ENCODE data around the gene CCNY. TPM values are rescaled to one million over a fixed set of nuclear protein-coding genes. Genes with fewer than 3 reads are reported as not detected.
A peak's percentile ranks its signal among the peaks of the same experiment; 100 is the strongest.

Gene CCNY
- total RNA-seq, 3 donors from 2014 or later = 54.8 to 61.6 (median 58.9) TPM

- Mint-ChIP-seq H3K4me3 (no peak overlapping the region), H3K4me1 (ENCODE audit: low read depth) (peaks cover 4% of the 10 kb centered on the region), H3K36me3 (ENCODE audit: insufficient read depth) (peaks cover 23% of the 10 kb centered on the region), H3K9me3 (no peaks in the 10 kb centered on the region), H3K27me3 (ENCODE audit: low read depth) (no peaks in the 10 kb centered on the region)
- DNase-seq = no peak
- ATAC-seq = no peak
These were observed 216.5 kb downstream of the CCNY start for GRCh38 chr10:35552650-35553342.

GRCh38 chr10:35554036-35554435 is 217.7 kb downstream of the CCNY start:
- Mint-ChIP-seq H3K4me3 (no peak overlapping the region), H3K9me3 (no peaks in the 10 kb centered on the region), H3K4me1 (ENCODE audit: low read depth) (peaks cover 4% of the 10 kb centered on the region), H3K27me3 (ENCODE audit: low read depth) (no peaks in the 10 kb centered on the region), H3K36me3 (ENCODE audit: insufficient read depth) (peaks cover 26% of the 10 kb centered on the region)
- DNase-seq = no peak
- ATAC-seq = no peak

GRCh38 chr10:35554461-35555056 is 218.2 kb downstream of the CCNY start:
- ATAC-seq (no peak), DNase-seq (no peak)
- no peak overlapping the region for H3K4me3 Mint-ChIP-seq
- H3K27me3 Mint-ChIP-seq (ENCODE audit: low read depth) = no peaks in the 10 kb centered on the region
- H3K9me3 Mint-ChIP-seq = no peaks in the 10 kb centered on the region
- peaks cover 4% of the 10 kb centered on the region for H3K4me1 Mint-ChIP-seq (ENCODE audit: low read depth)
- H3K36me3 Mint-ChIP-seq (ENCODE audit: insufficient read depth) = peaks cover 29% of the 10 kb centered on the region

DNA sequence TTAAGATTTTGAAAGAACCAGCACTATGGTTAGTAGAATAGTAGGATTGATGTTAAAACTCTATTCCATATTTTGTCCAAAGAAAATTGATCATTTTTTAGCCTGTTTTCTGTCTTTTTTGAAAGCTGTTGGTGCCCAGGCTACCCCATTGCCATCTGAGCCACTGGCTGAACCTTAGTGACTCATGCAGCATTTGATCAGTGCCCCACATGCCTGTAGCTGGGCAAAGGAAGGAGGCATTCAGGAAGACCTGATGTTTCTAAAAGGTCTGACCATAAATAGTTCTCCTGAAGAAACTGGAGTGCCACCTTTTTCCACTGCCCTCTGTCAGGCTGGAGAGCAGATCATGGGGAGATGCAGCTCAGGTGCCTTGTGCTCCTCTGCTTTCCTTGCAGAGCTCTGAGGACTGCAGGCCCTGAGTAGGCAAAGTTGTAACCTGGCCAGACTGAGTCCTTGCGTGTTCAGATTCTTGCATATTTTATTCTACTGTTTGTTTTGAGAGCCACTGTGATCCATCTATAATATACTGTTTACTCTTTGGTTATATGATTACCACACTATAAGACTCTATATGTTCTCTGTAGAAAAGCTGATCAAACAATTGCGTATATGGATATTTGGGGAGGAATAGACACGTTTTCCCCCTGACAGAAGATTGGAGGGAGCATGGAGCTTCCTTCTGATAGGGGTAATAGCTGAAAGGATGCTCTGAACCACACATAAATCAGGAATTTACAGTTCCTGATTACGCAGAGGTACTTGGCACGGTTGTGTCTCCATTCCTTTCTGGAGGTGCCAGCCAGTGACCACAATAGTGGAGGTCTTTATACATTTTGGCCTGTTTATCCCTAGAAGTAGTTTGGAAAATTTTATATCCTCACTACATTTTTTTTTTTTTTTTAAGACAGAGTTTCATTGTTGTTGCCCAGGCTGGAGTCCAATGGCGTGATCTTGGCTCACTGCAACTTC is 219.9 kb downstream of the CCNY start:
- DNase-seq (no peak), ATAC-seq (no peak)
- H3K4me1 Mint-ChIP-seq (ENCODE audit: low read depth) = peaks cover 4% of the 10 kb centered on the region
- H3K27me3 Mint-ChIP-seq (ENCODE audit: low read depth) = no peaks in the 10 kb centered on the region
- no peaks in the 10 kb centered on the region for H3K9me3 Mint-ChIP-seq
- H3K4me3 Mint-ChIP-seq = no peak overlapping the region
- H3K36me3 Mint-ChIP-seq (ENCODE audit: insufficient read depth) = peaks cover 24% of the 10 kb centered on the region

DNA sequence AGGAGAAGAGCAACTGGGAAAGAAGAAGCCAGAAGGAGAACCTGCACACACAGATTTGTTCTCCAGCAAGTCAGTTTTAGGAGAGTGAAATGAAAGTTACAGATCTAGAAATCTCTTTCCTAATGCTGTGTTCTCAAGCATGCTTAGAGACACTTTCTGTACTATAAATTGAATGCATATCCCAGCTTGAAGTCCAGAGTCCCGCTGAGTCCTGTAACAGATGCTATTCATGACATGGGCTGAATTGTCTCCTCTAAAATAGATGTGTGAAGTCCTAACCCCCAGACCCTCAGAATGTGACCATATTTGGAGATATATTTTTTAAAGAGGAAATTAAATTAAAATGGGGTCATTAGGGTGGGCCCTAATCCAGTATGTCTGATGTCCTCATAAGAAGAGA is 222.0 kb downstream of the CCNY start:
- no peak overlapping the region for H3K4me3 Mint-ChIP-seq
- no peak for ATAC-seq
- peaks cover 24% of the 10 kb centered on the region for H3K36me3 Mint-ChIP-seq (ENCODE audit: insufficient read depth)
- no peaks in the 10 kb centered on the region for H3K27me3 Mint-ChIP-seq (ENCODE audit: low read depth)
- H3K4me1 Mint-ChIP-seq (ENCODE audit: low read depth) = peaks cover 5% of the 10 kb centered on the region
- H3K9me3 Mint-ChIP-seq = no peaks in the 10 kb centered on the region
- no peak for DNase-seq

- H3K27me3 Mint-ChIP-seq (ENCODE audit: low read depth) = no peaks in the 10 kb centered on the region
- DNase-seq = no peak
- H3K9me3 Mint-ChIP-seq = no peaks in the 10 kb centered on the region
- H3K36me3 Mint-ChIP-seq (ENCODE audit: insufficient read depth) = peaks cover 25% of the 10 kb centered on the region
- peaks cover 6% of the 10 kb centered on the region for H3K4me1 Mint-ChIP-seq (ENCODE audit: low read depth)
- ATAC-seq = no peak
- no peak overlapping the region for H3K4me3 Mint-ChIP-seq
These were observed 223.1 kb downstream of the CCNY start for GRCh38 chr10:35559416-35559815.

DNA sequence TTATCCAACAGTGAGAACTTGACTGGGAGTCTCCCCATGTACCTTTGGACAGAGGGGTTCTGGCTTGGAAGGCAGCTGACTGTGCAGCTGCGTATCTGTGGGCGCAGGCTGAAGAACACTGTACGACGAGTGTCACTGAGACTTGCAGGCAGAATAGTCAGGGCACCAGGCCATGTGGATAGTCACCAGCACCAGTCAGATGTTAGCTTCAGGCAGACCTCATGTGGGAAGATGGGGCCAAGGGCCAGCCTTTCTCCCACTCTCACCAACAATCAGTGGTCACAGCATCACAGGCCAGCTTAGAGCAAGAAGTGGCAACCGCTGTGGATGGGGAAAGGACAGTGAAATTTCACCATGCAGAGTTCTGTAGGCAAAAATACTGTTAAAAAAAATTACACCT is 225.4 kb downstream of the CCNY start:
- Mint-ChIP-seq H3K36me3 (ENCODE audit: insufficient read depth) (peaks cover 25% of the 10 kb centered on the region), H3K4me1 (ENCODE audit: low read depth) (peaks cover 3% of the 10 kb centered on the region), H3K9me3 (no peaks in the 10 kb centered on the region), H3K4me3 (no peak overlapping the region), H3K27me3 (ENCODE audit: low read depth) (no peaks in the 10 kb centered on the region)
- no peak for DNase-seq
- no peak for ATAC-seq

DNA sequence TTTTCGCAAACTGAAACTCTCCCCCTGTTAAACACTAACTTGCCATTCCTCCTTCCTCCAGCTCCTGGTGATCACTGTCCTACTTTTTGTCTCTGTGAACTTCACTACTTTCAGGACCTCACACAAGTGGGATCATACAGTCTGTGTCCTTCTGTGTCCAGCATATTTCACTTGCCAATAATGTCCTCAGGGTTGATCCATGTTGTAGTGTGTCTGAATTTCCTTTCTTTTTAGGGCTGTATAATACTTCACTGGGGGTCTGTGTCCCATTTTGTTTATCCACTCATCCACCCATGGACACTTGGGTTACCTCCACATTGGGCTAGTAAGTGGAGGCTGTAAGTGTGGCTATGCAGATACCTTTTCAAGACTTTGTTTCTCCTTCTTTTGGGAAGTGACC is 226.1 kb downstream of the CCNY start:
- no peaks in the 10 kb centered on the region for H3K9me3 Mint-ChIP-seq
- H3K4me1 Mint-ChIP-seq (ENCODE audit: low read depth) = peaks cover 3% of the 10 kb centered on the region
- no peaks in the 10 kb centered on the region for H3K27me3 Mint-ChIP-seq (ENCODE audit: low read depth)
- peaks cover 26% of the 10 kb centered on the region for H3K36me3 Mint-ChIP-seq (ENCODE audit: insufficient read depth)
- DNase-seq (no peak), ATAC-seq (no peak)
- H3K4me3 Mint-ChIP-seq = no peak overlapping the region

DNA sequence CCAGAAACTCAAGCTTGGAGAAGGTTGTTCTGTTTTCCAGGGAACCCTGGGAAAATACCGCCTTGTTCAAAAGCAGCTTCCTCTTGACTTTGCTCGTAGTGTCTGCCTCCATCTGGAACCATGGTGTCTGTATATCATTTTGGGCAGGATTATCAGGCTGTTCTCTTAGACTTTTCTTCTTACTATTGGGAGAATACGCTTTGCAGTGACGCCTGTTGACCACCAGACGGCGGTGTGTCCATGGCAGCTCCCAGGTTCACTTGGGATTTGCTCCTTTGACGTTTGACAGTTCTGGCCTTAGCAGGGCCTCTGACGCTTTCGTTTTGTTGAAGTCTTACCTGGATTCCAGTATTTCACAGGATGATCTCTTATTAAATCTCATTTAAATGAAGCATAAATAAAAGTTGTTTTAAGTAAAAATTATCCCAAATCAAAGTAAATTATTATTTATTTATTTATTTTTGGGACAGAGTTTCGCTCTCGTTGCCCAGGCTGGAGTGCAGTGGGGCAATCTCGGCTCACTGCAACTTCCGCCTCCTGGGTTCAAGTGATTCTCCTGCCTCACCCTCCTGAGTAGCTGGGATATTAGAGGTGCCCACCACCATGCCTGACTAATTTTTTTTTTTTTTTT is 227.1 kb downstream of the CCNY start:
- Mint-ChIP-seq H3K27me3 (ENCODE audit: low read depth) (no peaks in the 10 kb centered on the region), H3K4me1 (ENCODE audit: low read depth) (peaks cover 3% of the 10 kb centered on the region), H3K36me3 (ENCODE audit: insufficient read depth) (peaks cover 24% of the 10 kb centered on the region), H3K4me3 (no peak overlapping the region), H3K9me3 (no peaks in the 10 kb centered on the region)
- peak; percentile 19 for DNase-seq
- ATAC-seq = no peak

- H3K9me3 Mint-ChIP-seq = no peaks in the 10 kb centered on the region
- H3K4me1 Mint-ChIP-seq (ENCODE audit: low read depth) = peaks cover 3% of the 10 kb centered on the region
- no peak for ATAC-seq
- no peaks in the 10 kb centered on the region for H3K27me3 Mint-ChIP-seq (ENCODE audit: low read depth)
- no peak for DNase-seq
- no peak overlapping the region for H3K4me3 Mint-ChIP-seq
- peaks cover 24% of the 10 kb centered on the region for H3K36me3 Mint-ChIP-seq (ENCODE audit: insufficient read depth)
These were observed 228.1 kb downstream of the CCNY start for GRCh38 chr10:35564341-35564968.

GRCh38 chr10:35565602-35566081 is 229.3 kb downstream of the CCNY start:
- no peak for ATAC-seq
- no peak for DNase-seq
- Mint-ChIP-seq H3K27me3 (ENCODE audit: low read depth) (no peaks in the 10 kb centered on the region), H3K4me1 (ENCODE audit: low read depth) (peaks cover 3% of the 10 kb centered on the region), H3K9me3 (no peaks in the 10 kb centered on the region), H3K36me3 (ENCODE audit: insufficient read depth) (peaks cover 29% of the 10 kb centered on the region), H3K4me3 (no peak overlapping the region)

- H3K9me3 Mint-ChIP-seq = no peaks in the 10 kb centered on the region
- no peak overlapping the region for H3K4me3 Mint-ChIP-seq
- no peaks in the 10 kb centered on the region for H3K27me3 Mint-ChIP-seq (ENCODE audit: low read depth)
- no peak for ATAC-seq
- peaks cover 33% of the 10 kb centered on the region for H3K36me3 Mint-ChIP-seq (ENCODE audit: insufficient read depth)
- no peak for DNase-seq
- H3K4me1 Mint-ChIP-seq (ENCODE audit: low read depth) = peaks cover 3% of the 10 kb centered on the region
These were observed 231.6 kb downstream of the CCNY start for GRCh38 chr10:35567951-35568350.

- ATAC-seq = no peak
- H3K4me1 Mint-ChIP-seq (ENCODE audit: low read depth) = no peaks in the 10 kb centered on the region
- no peaks in the 10 kb centered on the region for H3K27me3 Mint-ChIP-seq (ENCODE audit: low read depth)
- H3K36me3 Mint-ChIP-seq (ENCODE audit: insufficient read depth) = peaks cover 31% of the 10 kb centered on the region
- H3K9me3 Mint-ChIP-seq = no peaks in the 10 kb centered on the region
- H3K4me3 Mint-ChIP-seq = no peak overlapping the region
- DNase-seq = no peak
These were observed 232.2 kb downstream of the CCNY start for GRCh38 chr10:35568483-35569015.

Data from activated T-cell treated with anti-CD3 and anti-CD28 coated beads, Interleukin-2, amount 50 U/mL, for 4 hours (primary cell).